Epidermal melanocyte (primary cell): ENCODE measurements around the gene IAPP.
"Not testable (repeated sequence)": the region's sequence is repeated elsewhere in the genome, so short reads cannot be mapped to it uniquely, and the experiment has no call there.

Experiments
- DNase-seq: peaks from one replicate; pipeline ENCODE4 v3.0.0; 2011; ENCODE audit warnings: low spot score; ENCODE audit not compliant: insufficient read length

The IAPP gene

GRCh38 chr12:21379218-21379617, 6.5 kb downstream of the IAPP start:
- no peak for DNase-seq

- DNase-seq = not testable (repeated sequence)
Observed at GRCh38 chr12:21381320-21381719, 8.6 kb downstream of the IAPP start.

- no peak for DNase-seq
Observed at GRCh38 chr12:21384261-21384660, 11.6 kb downstream of the IAPP start.

- no peak for DNase-seq
Observed at GRCh38 chr12:21387174-21387573, 14.5 kb downstream of the IAPP start.

- no peak for DNase-seq
Observed at GRCh38 chr12:21392384-21392783, 19.7 kb downstream of the IAPP start.

- not testable (repeated sequence) for DNase-seq
Observed at GRCh38 chr12:21394828-21395626, 22.3 kb downstream of the IAPP start.

- no peak for DNase-seq
Observed at GRCh38 chr12:21413369-21414277, 40.9 kb downstream of the IAPP start.

- no peak for DNase-seq
Observed at GRCh38 chr12:21416511-21417121, 43.9 kb downstream of the IAPP start.

- DNase-seq = not testable (repeated sequence)
Observed at GRCh38 chr12:21418398-21418797, 45.7 kb downstream of the IAPP start.

GRCh38 chr12:21419009-21419699, 46.5 kb downstream of the IAPP start:
- not testable (repeated sequence) for DNase-seq

- DNase-seq = no peak
Observed at GRCh38 chr12:21428241-21428640, 55.5 kb downstream of the IAPP start.
